Stimulated activated CD8-positive, alpha-beta memory T cell treated with anti-CD3 and anti-CD28 coated beads, Interleukin-7, amount 100 ng/mL, for 24 hours (primary cell): ENCODE results near the gene UBE2D3.

ENCODE experiments used
- DNase-seq: peaks from one replicate; pipeline ENCODE4 v3.0.0-alpha.2; 2020; ENCODE audit warnings: low read depth

Gene UBE2D3

DNA sequence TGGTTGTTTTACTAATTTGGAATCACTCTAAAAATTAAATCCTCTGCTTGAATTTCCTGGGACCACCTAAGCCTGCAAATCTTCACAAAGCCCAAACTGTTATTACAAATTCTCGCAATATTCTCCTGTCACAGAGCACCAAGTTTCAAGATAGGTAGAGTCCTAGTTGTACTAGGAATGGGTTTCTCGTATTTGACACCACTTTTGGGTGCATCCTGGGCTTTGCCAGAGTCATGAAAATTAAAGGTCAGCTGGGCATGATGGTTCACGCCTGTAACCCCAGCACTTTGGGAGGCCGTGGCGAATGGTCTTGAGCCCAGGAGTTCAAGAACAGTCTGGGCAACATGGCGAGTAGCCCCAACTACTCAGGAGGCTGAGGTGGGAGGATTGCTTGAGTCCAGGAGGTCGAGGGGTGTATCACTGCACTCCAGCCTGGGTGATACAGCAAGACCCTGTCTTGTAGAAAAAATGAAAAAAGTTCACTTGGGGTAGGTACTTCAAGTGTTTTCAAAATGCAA, 36.0 kb downstream of the UBE2D3 start:
- no peak for DNase-seq

DNA sequence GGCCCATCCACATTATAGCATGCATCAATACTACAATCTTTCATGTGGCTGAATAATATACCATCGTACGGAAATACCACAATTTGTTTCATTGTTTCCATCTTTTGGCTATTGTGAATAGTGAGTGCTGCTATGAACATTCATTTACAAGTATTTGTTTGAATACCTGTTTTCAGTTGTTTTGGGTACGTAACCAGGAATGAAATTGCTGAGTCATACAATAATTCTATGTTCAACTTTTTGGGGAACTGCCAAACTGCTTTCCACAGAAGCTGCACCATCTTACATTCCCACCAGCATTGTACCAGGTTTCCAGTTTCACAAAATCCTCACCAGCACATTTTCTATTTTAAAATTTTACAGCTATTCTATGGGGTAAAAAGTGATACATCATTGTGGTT, 38.0 kb downstream of the UBE2D3 start:
- DNase-seq = no peak

DNA sequence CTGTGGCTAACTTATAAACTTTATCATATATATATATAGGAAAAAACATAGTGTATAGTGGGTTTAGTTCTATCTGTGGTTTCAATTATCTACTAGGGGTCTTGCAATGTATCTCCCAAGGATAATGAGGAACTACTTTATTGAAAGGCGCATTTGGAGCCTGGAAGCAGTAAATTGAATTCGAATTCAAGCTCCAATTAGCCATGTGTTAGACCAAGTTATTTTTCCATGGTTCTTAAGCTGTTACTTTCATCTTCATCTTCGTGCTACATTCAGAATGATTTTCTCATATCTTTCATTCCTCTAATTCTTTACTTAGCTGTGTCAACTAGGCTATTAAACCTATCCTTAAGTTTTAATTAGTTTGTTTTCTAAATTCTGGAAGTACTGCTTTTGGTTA, 39.4 kb downstream of the UBE2D3 start:
- no peak for DNase-seq

DNA sequence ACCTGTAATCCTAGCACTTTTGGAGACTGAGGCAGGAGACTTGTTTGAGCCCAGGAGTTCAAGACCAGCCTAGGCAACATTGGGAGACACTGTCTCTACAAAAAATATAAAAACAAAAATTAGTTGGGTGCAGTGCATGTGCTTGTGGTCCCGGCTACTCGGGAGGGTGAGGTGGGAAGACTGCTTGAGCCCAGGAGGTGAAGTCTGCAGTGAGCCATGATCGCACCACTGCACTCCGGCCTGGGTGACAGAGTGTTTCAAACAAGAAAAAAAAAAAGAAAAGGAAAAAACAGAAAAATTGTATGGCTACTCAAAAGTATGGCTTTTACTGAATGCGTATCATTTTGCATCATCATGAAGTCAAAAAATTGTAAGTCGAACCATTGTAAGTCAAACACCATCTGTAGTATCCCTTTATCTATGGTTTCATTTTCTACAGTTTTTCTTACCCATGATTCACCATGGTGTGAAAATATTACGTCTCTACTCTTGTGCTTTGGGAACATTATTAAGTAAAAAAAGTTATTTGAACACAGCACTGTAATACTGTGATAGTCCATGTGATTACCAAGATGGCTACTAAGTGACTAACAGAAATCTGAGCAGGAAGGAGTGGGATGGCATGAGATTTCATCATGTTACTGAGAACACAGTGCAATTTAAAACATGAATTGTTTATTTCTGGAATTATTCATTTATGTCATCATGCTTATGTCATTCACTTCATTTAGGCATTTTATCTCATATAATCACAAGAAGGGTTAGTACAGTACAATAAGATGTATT, 40.1 kb downstream of the UBE2D3 start:
- DNase-seq = no peak

DNA sequence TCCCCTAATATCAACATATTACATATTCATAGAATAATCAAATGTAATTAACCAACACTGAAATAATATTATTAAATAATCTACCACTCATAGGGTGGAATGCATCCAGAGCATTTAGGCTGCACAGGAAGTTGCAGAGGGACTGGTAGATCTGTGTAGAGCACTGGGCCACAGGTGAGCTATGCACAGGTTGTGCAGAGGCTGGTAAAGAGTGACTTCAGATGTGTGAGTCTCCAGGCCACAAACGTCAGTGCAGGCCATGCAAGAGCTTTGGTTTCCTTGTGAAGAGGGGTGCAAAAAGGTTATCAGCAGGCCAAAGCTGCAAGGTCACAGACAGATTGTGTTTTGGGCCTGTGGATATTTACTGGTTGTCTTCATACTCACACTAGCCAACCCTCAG, 41.1 kb downstream of the UBE2D3 start:
- no peak for DNase-seq

DNA sequence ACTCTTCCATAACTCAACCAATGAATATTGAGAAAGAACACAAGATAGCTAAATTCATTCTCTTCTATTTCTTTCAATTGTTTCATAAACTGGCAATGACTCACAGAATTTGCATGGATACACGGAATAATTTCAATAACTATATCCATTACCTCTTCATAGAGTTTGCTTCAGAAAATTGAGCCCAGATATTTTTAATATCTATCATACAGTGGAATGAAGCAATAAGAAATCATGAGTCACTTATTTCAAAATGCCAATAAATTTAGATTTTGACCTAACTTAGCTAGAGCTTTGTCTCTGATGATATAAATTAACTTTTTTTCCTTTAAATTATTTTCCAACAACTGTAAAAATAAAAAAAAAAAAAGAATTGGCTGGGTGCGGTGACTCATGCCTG, 44.3 kb downstream of the UBE2D3 start:
- DNase-seq = no peak

DNA sequence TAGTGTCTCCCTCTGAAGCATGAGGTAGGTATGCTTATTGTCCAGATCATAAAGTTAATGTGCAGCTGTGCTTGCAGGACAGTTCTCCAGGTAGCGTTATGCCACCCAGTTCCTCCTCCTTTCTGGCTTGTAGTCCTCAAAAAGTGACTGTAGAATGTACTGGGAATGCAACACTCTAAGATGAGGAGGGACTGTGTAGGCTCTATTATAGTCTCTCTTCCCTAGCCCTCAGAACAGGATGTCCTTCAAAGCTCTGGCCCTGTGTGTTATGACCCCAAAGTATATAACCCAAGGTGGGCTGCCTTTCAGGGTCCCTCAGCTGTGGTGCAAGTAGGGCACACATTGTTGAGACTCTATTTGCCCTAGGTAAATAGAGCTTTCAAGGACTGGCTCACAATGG, 45.8 kb downstream of the UBE2D3 start:
- no peak for DNase-seq

DNA sequence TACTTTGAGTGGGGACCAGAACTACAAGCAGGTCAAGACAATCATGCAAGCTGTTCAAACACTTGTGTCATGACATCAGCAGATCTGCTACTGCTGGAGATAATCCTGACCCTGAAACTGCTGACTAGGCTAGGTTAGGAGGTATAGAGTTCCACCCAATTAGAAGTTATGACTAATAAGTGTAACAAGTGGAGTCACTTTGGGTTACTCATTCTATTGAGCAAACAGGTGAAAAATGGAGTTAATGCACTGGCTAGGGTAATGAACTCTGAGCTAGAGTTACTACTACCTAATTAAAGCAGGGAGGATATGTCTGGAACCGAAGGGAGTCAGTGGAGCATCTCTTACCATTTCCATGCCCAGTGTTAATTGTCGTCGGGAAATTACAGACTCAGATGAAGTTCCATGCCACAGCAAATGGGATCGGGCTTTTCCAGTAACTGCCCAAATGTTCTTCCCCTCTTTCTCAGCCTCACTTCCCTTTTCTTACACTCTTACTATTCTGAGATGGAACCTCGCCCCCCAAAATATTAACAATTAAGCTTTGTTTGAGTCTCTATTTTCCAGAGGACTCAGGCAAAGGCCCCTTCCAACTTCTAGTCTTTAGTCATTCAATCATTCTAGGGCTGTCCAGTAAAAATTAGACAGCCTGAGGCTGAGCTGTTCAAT, 46.7 kb downstream of the UBE2D3 start:
- DNase-seq = no peak

DNA sequence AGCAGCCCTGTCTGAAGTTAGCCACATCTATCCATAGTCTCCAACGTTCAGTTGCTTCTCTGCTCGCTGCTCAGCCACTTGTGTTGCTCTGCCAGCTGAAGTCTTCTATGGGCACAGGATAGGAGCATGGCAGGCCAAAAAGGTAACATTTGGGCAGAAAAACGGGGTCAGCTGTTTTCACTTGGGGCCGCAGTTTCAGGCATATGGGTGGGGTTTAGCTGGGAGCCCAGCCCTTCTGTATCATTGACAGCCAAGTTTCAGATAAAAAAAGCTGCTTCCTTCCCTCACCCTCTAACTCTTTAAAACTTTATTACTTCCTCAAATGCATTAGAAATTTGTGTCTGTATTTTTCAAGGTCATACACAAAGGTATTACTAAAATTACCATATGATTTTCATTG, 48.1 kb downstream of the UBE2D3 start:
- DNase-seq = no peak

DNA sequence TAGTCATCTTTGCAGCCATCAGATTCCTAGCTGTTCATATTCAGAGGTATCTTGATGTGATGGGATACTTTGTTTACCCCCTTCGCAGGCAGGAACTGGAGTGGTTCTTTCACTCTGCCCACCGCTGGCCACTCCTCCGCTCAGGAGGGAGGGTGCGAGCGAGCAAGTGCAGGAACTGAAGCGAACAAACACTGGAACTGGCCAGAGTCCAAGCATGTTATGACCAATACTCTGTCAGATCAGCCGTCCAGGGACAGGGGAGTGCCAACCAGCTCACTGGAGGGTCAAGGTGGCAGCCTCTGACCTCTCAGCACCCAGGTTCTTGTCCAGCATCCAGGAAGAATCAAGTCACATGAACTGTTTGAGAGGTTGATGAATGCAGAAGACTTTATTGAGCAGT, 48.6 kb downstream of the UBE2D3 start:
- no peak for DNase-seq

DNA sequence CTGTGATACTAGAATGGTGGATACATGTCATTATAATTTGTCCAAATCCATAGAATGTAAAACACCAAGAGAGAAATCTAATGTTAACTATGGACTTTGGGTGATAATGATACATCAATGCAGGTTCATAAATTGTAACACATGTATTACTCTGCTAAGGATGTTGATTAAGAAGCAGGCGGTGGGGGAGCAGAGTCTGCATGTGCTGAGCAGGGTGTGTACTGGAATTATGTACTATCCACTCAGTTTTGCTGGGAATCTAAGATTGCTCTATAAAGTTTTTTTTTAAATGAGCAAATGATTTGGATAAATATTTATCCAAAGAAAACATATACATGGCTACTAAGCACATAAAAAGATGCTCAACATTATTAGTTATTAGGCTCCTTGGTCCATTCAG, 51.5 kb downstream of the UBE2D3 start:
- no peak for DNase-seq

DNA sequence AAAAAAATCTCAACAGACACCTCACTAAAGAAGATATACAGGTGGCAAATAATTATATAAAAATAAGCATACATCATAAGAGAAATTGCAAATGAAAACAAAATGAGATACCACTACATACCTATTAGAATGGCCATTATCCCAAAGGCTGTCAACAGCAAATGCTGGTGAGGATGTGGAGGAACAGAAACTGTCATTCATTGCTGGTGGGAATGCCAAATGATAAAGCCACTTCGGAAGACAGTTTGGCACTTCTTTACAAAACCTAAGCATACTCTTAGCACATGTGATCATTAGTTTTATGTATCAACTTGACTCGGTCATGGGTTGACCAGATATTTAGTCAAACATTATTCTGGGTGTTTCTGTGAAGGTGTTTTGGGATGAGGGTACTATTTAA, 53.1 kb downstream of the UBE2D3 start:
- no peak for DNase-seq

DNA sequence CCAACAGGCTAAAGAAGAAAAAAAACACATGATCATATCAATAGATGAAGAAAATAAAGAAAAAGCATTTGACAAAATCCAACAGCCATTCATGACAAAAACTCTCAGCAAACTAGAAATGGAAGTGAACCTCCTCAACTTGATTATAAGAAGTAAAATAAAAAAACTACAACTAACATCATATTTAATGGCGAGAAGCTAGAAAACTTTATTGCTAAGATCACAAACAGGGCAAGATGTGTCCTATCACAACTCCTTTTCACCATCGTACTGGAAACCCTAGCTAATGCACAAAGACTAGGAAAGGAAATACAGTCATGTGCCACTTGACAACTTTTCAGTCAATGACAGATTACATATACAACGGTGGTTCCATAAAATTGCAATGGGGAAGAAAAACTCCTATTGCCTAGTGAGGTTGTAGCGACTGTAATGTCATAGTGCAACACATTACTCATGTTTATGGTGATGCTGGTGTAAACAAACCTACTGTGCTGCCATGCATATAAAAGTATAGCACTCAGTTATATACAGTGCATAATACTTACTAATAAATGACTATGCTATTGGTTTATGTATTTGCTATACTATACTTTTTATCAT, 54.5 kb downstream of the UBE2D3 start:
- DNase-seq = no peak

DNA sequence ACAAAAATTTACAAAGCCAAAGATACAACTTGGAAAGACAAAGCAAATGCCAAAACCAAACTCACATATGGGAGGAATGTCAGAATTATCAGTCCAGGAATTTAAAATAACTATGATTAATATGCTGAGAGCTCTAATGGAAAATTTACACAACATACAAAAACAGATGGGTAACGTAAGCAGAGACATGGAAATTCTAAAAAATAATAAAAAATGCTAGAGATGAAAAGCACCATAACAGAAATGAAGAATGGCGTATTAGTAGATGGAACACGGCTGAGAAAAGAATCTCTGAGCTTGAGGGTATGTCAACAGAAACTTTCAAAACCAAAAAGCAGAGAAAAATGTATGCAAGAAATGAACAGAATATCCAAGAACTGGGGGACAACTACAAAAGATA, 62.5 kb downstream of the UBE2D3 start:
- DNase-seq = no peak

DNA sequence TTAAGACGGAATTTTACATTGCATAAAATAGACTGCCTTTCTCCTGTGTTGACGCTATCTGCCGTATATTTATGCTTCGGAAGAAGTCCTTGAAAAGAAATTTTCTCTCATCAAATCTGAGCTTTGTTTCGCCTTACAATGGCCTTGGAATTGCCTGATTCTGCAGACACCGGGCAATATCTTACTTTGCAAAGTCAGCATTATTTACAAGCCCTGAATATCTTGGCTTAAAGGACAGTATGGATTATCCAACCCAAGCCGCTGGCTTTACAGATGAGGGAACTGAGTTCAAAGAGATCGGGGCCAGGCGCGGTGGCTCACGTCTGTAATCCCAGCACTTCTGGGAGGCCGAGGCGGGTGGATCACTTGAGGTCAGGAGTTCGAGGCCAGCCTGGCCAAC, 65.4 kb downstream of the UBE2D3 start:
- no peak for DNase-seq

DNA sequence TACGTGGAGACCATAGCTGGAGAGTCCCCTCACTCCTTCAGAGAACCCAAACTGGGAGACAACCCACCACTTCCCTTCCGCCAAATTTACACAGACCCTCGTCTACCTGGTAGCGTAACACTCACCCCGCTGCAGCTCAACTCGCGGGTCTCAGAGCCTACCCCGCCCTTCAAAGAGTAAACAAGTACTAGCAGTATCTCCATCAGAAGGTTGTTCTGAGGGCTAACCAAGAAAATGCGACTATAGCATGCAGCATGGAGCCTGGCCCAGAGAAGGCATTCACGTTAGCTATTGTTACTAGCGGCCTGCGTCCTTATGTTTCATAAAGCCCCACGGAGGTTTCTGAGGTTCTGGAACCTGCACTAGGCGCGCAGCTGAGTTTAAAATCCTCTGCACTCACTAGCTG, 66.1 kb downstream of the UBE2D3 start:
- DNase-seq = no peak

DNA sequence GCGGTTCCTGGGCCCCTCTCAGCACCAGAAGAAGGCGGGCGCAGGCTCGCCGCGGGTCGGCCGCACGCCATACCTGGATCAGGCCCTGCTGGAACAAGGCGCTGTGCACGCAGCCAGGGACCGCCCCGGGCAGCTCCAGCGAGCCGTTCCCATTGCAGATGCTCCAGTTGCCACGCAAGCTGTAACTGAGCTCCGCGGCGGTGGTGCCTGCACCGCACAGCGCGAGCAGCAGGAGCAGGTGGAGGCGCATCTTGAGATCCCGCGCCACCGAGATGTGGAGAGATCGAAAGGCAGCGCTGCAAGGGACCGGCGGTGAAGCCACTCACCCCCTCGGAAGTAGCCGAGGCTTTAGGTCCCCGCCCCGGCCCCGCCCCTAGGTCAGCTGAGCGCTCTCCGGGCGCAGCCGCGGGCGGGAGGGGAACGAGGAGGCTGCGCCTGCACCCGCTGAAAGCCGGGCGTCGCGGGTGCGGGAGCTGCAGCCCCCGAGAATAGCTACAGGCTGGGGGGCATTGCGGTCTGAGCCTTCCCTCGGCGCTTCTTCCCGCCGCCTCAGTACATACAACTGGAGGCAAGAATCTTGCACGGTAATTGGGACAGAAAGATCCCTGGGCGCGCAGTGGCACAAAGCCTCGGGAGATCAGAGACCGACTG, 66.6 kb downstream of the UBE2D3 start, which contains the start of gene MANBA:
Gene MANBA, minus strand, starts transcription at position 324 of the 651 bp plus-strand sequence. Its CDS starts 74 bp downstream, at position 250.
- DNase-seq = peak; percentile 64

DNA sequence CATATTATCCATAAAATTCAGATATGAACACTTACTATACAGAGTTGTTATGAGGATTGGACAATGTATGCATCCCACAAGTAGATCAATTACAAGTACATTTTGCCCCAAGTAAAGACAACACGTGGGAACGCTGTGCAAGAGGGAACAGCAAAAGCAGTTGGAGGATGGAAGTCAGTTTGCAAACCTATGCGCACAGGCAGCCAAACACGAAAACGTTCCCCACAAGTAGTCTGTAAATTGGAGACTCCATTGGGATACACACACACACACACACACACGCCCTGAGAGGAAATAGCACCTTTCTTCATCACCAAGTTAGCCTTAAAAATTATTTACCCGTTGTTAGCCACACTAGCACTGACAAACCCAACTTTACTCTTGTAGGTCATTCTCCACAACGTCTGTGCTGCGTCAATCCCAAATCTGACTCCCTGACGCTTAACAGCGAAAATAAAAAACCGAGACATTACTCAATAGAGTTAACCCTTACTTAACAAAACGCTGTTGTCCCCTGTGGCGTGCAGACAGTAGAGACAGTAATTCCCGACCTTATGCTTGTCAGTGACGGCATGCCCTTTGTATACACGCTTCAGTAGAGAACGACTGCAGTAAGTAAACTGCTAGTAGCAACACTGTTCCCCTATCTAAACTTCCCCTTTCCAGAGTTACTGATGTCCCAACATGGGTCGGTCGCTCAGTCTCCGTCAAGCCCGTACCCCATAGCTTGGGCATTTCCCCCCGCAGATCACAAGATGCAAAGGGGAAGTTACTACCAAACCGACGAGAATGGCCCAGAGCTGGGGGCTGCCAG, 67.3 kb downstream of the UBE2D3 start:
- no peak for DNase-seq

DNA sequence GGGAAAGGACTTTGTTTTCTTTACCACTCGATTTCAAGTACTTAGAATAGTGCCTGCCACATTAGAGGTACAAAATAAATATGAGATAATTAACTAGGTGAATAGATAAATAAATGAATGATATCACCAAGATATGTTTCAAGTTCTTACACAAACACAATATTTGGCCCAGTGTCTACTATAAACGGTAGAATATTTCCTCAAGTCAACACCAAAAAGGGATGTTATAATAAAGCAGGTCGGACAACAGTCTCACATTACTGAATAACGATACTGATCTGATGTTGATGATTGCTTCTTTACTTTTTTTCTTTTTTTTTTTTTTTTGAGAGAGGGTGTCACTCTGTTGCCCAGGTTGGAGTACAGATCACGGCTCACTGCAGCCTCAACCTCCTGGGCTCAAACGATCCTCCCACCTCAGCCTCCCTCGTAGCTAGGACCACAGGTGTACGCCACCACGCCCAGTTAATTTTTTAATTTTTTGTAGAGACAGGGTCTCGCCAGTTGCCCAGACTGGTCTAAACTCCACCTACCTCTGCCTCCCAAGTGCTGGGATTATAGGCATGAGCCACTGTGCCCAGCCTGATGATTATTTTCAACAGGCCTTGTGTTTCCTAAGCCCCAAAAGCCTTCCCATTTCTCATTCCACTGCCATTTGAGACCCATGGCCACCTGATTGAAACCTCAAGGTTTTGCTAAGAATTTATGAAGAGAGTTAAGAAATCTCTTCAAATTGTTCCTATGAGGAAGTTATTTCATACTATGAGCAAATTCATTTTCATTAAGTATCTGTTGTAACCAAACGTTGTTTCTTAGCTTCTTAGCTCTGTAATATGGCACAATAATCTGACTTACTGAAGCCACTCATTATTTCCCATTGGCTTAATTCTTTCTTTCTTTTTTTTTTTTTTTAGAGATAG, 68.8 kb downstream of the UBE2D3 start:
- DNase-seq = no peak

DNA sequence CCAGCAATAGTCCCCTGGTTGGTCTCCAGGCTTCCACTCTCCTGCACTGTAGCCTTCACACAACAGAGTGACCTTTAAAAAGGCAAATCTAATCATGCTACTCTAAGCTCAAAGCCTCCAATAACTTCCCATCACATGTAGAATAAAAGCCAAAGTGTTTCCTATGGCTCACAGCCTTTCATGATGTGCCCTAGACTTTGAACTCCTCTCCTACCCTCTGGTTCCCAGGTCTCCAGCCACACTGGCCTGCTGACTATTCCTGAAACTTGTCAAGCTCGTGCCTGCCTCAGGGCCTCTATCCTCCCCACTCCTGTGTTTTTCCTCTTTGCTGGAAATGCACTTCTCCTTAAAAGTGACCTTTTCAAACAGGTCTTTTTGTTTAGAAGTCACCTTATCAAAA, 69.7 kb downstream of the UBE2D3 start:
- no peak for DNase-seq

DNA sequence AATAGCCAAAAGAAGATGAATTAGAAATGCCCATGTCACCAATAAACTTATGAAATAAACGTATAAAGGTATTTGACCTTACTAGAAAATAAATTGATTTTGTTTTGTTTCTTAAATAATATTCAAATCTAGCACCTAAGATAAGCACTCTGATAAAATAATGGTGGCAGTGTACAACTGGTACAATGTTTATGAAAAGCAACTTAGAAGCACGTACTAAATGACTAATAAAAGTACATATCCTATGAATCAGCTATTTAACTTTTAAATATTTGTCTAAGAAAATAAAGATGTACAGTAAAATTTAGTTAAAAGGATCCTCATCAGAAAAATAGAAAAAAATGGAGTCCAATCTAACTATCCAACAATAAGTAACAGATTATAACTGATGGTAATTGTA, 73.3 kb downstream of the UBE2D3 start:
- DNase-seq = no peak
